ENCODE data around the gene DDX31.
"Not testable (repeated sequence)": the region's sequence is repeated elsewhere in the genome, so short reads cannot be mapped to it uniquely, and the experiment has no call there.

GRCh38 chr9:132718381-132718928 is 48.7 kb upstream of the DDX31 start:
- TF ChIP-seq, protein P1, sequence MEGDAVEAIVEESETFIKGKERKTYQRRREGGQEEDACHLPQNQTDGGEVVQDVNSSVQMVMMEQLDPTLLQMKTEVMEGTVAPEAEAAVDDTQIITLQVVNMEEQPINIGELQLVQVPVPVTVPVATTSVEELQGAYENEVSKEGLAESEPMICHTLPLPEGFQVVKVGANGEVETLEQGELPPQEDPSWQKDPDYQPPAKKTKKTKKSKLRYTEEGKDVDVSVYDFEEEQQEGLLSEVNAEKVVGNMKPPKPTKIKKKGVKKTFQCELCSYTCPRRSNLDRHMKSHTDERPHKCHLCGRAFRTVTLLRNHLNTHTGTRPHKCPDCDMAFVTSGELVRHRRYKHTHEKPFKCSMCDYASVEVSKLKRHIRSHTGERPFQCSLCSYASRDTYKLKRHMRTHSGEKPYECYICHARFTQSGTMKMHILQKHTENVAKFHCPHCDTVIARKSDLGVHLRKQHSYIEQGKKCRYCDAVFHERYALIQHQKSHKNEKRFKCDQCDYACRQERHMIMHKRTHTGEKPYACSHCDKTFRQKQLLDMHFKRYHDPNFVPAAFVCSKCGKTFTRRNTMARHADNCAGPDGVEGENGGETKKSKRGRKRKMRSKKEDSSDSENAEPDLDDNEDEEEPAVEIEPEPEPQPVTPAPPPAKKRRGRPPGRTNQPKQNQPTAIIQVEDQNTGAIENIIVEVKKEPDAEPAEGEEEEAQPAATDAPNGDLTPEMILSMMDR (IDR thresholded peaks at IDR 0.05) = not testable (repeated sequence)
- TF ChIP-seq POLR2A (IDR thresholded peaks at IDR 0.05) = not testable (repeated sequence)
